Naive B cell (primary cell): ENCODE measurements around the gene CD93. TPM values are rescaled to one million over a fixed set of nuclear protein-coding genes. Genes with fewer than 3 reads are reported as not detected.

Experiments used
- ATAC-seq, 2 donors: fragments of 150-1000 bp; cut with Tn5 transposase; 2 replicates each; pipeline ENCODE4 v1.10.0; 2021; ENCODE audit warnings: low read depth in 2 of 2, mild to moderate bottlenecking in 2 of 2, moderate library complexity in 2 of 2
- DNase-seq: peaks from one replicate; pipeline ENCODE4 v3.0.0; 2022
- H3K27ac Mint-ChIP-seq, 6 donors: one replicate each; pipeline ENCODE4 v1.8.0; 2020 to 2022; ENCODE audit warnings: mild to moderate bottlenecking in 6 of 6, mixed read lengths in 6 of 6, moderate library complexity in 5 of 6, inconsistent platforms in 2 of 6
- H3K27me3 Mint-ChIP-seq, 3 donors: one replicate each; pipeline ENCODE4 v1.8.0; 2021 to 2022; ENCODE audit warnings: mixed read lengths in 3 of 3, mild to moderate bottlenecking in 1 of 3
- H3K36me3 Mint-ChIP-seq, 2 donors: one replicate each; pipeline ENCODE4 v1.8.0; 2020 to 2022; ENCODE audit warnings: mixed read lengths in 2 of 2, inconsistent platforms in 1 of 2, mild to moderate bottlenecking in 1 of 2
- H3K4me1 Mint-ChIP-seq, 3 donors: one replicate each; pipeline ENCODE4 v1.8.0; 2020 to 2022; ENCODE audit warnings: mixed read lengths in 3 of 3, inconsistent platforms in 1 of 3, mild to moderate bottlenecking in 1 of 3, moderate library complexity in 1 of 3
- H3K4me3 Mint-ChIP-seq, 8 donors: one replicate each; pipeline ENCODE4 v1.8.0; 2020 to 2022; ENCODE audit warnings: mild to moderate bottlenecking in 8 of 8, mixed read lengths in 8 of 8, moderate library complexity in 8 of 8, inconsistent platforms in 2 of 8
- H3K9me3 Mint-ChIP-seq, 7 donors: one replicate each; pipeline ENCODE4 v1.8.0; 2020 to 2022; ENCODE audit warnings: mixed read lengths in 7 of 7, mild to moderate bottlenecking in 5 of 7, inconsistent platforms in 2 of 7, moderate library complexity in 1 of 7
- polyA plus RNA-seq, 6 donors: library from polyadenylated mRNA; unstranded; fragments of 300-500 nt; fragmentation: Illumina TruSeq; gene quantifications; one replicate each; pipeline ENCODE4 v1.2.3, GENCODE V29; 2021; ENCODE audit warnings: low read depth in 6 of 6

The CD93 gene
- polyA plus RNA-seq = under 1 TPM in 3 of 6 donors, not detected in 3; 0.05 to 0.16 (median 0.05) TPM

DNA sequence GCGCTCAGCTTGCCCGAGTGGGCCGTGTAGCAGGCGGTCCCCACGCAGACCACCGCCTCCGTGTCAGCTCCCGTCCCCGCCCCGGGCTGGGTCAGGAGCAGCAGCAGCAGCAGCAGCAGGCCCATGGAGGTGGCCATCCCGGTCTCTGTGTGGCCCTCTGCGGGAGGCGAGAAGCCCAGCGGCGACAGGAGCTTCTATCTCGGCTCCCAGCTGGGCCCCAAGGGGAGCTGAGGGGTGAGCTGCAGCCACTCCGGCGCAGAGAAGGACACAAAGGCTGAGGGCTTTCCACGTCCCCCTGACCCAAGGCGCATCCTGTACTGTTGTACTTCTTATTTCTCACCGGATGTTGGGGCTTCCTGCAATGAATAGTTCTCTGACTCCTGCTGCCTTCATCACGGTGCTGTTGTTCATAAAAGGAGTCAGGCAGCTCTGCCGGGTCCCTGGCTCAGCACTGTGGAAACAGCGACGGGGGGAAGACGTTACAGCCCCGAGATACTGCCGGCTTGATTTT is at the start of gene CD93:
TSS of gene CD93 (minus strand) at position 269 of the 511 bp plus-strand sequence. CDS start at position 137, 132 bp downstream.
- Mint-ChIP-seq H3K9me3 (peaks cover 0 to 1% (median 0%) of the 10 kb centered on the region in 7 donors), H3K27ac (no peak within 1 kb of the TSS), H3K36me3 (no peaks in the 10 kb centered on the region), H3K4me1 (peaks cover 7 to 18% (median 16%) of the 10 kb centered on the region in 3 donors), H3K27me3 (peaks cover 0 to 16% (median 11%) of the 10 kb centered on the region in 3 donors), H3K4me3 (peak within 1 kb of the TSS in 1 of 8 donors; percentile 52)
- no peak for DNase-seq
- no peak for ATAC-seq

DNA sequence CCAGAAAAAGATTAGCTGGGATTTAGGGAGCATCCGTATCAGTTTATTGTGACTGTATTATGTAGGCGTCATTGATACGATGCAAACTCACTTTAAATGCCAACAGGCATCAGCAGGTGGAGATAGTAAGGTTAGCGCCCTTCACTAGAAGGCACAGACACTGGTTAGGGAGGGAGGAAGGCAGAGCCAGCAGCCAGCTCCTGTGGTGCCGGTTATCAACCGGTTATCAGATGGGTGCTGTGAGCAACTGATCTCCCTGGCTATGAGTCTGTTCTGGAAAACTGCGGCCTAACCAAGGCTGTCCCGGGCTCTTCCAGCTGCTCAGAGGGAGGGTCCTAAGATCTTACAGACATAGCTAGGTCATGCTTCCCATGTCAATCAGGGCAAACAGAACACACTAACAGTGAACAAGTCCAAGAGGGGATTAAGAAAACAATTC is 47.5 kb upstream of the CD93 start:
- peak overlapping the region in 1 of 8 donors; percentile 18 for H3K4me3 Mint-ChIP-seq
- no peak overlapping the region for H3K27ac Mint-ChIP-seq
- H3K4me1 Mint-ChIP-seq = no peaks in the 10 kb centered on the region
- no peaks in the 10 kb centered on the region for H3K27me3 Mint-ChIP-seq
- no peak for DNase-seq
- no peak for ATAC-seq
- H3K36me3 Mint-ChIP-seq = no peaks in the 10 kb centered on the region
- no peaks in the 10 kb centered on the region for H3K9me3 Mint-ChIP-seq

DNA sequence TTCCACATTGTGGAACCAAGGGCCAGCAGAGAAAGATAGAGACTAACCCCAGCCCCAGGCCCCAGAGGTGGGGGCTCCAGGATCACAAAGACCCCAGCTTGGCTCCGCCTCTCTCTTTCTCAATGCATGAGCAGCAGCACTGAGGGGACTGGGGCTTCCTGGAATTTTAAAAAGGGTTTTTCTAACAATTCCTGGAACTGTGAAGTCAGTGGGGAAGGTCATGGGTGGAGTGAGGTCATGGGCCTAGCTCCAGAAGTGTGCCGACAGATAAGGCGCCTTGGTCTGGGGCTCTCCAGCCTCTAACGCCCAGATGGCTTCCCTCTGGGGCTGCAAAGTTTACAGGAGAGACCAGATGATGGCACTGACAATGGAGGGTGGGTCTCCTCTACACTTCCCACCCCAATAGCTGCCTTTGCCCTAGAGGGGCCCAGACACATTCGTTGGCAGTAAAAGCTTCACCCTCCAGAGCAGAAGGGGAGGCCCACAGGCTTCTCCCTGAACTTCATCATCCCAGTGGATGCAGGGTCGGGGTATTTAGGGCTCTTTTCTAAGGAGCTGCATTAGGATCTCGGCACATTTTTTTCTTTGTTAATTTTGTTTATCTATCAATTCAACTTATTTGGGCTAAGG is 46.9 kb upstream of the CD93 start:
- Mint-ChIP-seq H3K36me3 (no peaks in the 10 kb centered on the region), H3K4me1 (no peaks in the 10 kb centered on the region), H3K9me3 (no peaks in the 10 kb centered on the region), H3K4me3 (no peak overlapping the region), H3K27ac (no peak overlapping the region), H3K27me3 (no peaks in the 10 kb centered on the region)
- ATAC-seq (no peak), DNase-seq (no peak)

- no peaks in the 10 kb centered on the region for H3K27me3 Mint-ChIP-seq
- H3K4me3 Mint-ChIP-seq = no peak overlapping the region
- no peak for ATAC-seq
- no peaks in the 10 kb centered on the region for H3K36me3 Mint-ChIP-seq
- no peak overlapping the region for H3K27ac Mint-ChIP-seq
- no peak for DNase-seq
- H3K9me3 Mint-ChIP-seq = no peaks in the 10 kb centered on the region
- H3K4me1 Mint-ChIP-seq = peaks cover 0 to 4% (median 2%) of the 10 kb centered on the region in 3 donors
Observed at GRCh38 chr20:23132293-23132929, 46.3 kb upstream of the CD93 start.

- no peak overlapping the region for H3K27ac Mint-ChIP-seq
- no peaks in the 10 kb centered on the region for H3K36me3 Mint-ChIP-seq
- DNase-seq = no peak
- ATAC-seq = no peak
- no peak overlapping the region for H3K4me3 Mint-ChIP-seq
- H3K4me1 Mint-ChIP-seq = peaks cover 3 to 9% (median 4%) of the 10 kb centered on the region in 3 donors
- no peaks in the 10 kb centered on the region for H3K27me3 Mint-ChIP-seq
- no peaks in the 10 kb centered on the region for H3K9me3 Mint-ChIP-seq
Observed at GRCh38 chr20:23131766-23132165, 45.6 kb upstream of the CD93 start.

DNA sequence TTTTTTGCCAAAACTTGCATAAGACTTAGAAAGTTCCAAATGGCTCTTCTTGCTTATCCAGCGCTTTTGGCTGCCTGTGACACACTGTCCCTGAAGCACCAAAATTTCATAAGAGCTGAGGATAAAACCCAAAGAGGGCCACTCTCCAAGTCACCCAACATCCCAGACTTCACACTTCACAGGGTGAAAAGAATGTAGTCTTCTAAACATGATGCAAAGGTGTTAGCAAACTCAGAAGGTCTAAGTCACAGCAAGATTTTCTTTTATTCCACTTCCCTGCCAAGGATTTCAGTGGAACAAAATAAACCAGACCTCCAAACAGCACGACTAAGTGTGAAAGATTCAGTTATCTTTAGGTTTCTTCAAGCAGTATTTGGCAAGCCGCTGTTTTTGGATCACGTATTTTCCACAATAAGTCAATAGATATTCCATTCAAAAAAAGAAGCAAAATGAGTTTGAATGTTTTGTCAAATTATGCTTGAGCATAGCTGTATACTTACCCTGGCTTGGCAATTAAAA is 44.6 kb upstream of the CD93 start:
- Mint-ChIP-seq H3K4me1 (peaks cover 4 to 15% (median 7%) of the 10 kb centered on the region in 3 donors), H3K27ac (no peak overlapping the region), H3K27me3 (no peaks in the 10 kb centered on the region), H3K9me3 (no peaks in the 10 kb centered on the region), H3K4me3 (no peak overlapping the region), H3K36me3 (no peaks in the 10 kb centered on the region)
- no peak for ATAC-seq
- no peak for DNase-seq

DNA sequence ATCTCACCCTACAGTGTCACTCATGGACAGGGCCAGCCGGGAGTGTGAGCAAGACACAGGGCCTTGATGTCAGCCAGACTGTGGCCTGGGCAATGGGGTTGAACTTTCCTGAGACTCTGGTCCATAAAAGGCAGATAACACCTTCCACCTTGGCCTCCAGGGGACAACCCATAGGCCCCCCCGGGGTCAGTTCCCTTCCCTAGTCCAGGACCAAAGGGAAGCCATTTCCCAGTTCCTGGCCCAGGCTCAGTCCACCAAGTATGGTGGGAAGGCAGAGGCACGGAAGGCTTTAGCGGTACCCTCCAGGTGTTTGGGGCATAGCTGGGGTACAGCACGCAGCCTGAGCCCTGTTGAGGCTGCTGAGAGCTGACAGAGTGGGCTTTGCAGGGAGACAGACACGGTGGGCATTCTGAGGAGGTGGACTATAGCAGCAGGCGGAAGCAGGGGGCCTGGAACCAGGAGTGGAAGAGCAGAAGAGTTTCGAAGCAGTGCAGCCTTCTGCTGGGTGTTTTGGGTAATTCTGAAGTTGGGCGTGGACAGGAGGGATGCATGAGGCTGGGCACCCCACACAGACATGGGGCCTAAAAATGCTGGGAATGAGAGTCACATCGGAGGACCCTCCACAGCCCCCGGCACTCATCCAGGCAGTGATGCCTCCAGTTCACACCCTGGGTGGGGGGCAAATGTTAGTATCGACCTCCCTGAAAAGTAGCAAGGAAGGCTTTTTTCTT is 43.9 kb upstream of the CD93 start:
- peak overlapping the region in 2 of 6 donors; percentile 16 to 42 for H3K27ac Mint-ChIP-seq
- H3K27me3 Mint-ChIP-seq = no peaks in the 10 kb centered on the region
- no peak for DNase-seq
- ATAC-seq = no peak
- H3K4me3 Mint-ChIP-seq = peak overlapping the region in 1 of 8 donors; percentile 1
- peaks cover 4 to 22% (median 12%) of the 10 kb centered on the region in 3 donors for H3K4me1 Mint-ChIP-seq
- H3K36me3 Mint-ChIP-seq = no peaks in the 10 kb centered on the region
- H3K9me3 Mint-ChIP-seq = no peaks in the 10 kb centered on the region

GRCh38 chr20:23129266-23129665 is 43.1 kb upstream of the CD93 start:
- Mint-ChIP-seq H3K27me3 (no peaks in the 10 kb centered on the region), H3K4me3 (no peak overlapping the region), H3K4me1 (peaks cover 4 to 24% (median 12%) of the 10 kb centered on the region in 3 donors), H3K27ac (no peak overlapping the region), H3K9me3 (no peaks in the 10 kb centered on the region), H3K36me3 (no peaks in the 10 kb centered on the region)
- DNase-seq = no peak
- ATAC-seq = no peak

DNA sequence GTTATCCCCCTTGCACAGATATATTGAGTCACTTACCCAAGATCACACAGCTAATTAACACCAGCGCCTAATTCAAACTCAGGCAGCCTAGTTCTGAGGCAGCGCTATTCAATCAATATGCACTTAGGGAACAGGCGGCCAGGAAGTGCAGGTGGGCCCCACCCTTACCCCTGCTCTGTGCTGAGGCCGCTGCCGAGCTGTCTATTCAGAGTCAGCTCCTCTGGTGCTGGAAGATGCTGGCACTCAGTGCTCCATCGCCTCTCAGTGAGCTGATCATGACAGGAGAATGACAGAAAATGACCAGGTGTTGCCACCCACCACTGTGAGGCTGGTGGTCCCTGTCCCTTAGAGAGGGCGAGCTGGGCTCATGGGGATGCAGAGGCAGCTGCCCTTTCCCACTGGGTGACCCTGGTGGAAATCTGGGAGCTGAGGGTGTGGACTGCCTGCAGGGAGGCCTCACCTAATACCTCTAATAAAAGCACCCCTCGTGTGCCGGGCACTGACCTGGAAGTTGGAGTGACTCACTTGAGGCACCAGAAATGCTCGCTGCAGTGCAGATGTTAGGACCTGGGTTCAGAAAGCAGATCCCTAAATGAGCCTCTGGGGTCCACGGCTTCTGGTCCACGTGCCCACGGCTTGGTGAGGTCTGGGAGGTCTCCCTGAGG is 42.5 kb upstream of the CD93 start:
- peaks cover 4 to 24% (median 12%) of the 10 kb centered on the region in 3 donors for H3K4me1 Mint-ChIP-seq
- ATAC-seq (no peak), DNase-seq (no peak)
- no peaks in the 10 kb centered on the region for H3K9me3 Mint-ChIP-seq
- H3K4me3 Mint-ChIP-seq = no peak overlapping the region
- H3K27ac Mint-ChIP-seq = no peak overlapping the region
- H3K36me3 Mint-ChIP-seq = no peaks in the 10 kb centered on the region
- no peaks in the 10 kb centered on the region for H3K27me3 Mint-ChIP-seq

- ATAC-seq (no peak), DNase-seq (no peak)
- Mint-ChIP-seq H3K4me1 (peaks cover 4 to 24% (median 14%) of the 10 kb centered on the region in 3 donors), H3K27ac (peak overlapping the region in 1 of 6 donors; percentile 49), H3K36me3 (no peaks in the 10 kb centered on the region), H3K27me3 (no peaks in the 10 kb centered on the region), H3K9me3 (no peaks in the 10 kb centered on the region), H3K4me3 (peak overlapping the region in 1 of 8 donors; percentile 31)
Observed at GRCh38 chr20:23127506-23128279, 41.6 kb upstream of the CD93 start.

DNA sequence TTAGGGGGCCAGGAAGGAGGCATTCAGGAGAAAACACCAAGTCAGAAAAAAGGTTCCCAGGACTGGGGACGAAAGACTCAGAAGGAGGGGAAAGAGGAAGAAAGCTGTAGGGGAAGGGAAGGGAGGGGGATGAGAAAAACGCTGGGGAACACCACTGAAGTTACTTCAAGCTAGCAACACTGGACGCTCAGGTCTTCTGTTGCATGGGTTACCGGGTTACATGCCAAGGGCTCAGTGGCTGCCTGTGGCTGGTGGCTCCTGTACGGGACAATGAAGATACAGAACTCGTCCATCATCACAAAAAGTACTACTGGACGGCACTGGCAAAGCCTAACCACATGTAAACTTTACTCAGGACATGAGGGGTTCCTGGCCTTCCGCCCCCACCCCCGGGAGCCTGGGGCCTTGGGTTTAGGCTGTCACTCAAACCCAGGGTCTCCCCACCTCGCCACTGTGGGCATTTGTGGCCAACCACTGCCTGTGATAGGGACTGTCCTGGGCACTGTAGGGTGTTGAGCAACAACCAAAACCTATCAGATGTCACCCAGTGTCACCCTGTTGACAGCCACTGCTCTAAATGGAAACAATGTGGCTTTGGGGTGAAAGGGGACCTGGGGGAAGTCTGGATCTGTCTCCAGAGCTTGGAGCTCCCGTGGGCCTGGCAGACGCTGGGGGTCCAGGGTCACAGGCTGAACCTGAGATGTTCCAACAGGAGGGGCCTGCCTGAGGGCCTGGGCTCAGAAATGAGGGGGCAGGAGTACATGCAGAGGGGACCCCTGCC is 40.3 kb upstream of the CD93 start:
- H3K27ac Mint-ChIP-seq = peak overlapping the region in 1 of 6 donors; percentile 70
- no peak for DNase-seq
- H3K4me3 Mint-ChIP-seq = peak overlapping the region in 1 of 8 donors; percentile 70
- H3K36me3 Mint-ChIP-seq = no peaks in the 10 kb centered on the region
- no peaks in the 10 kb centered on the region for H3K27me3 Mint-ChIP-seq
- H3K9me3 Mint-ChIP-seq = no peaks in the 10 kb centered on the region
- ATAC-seq = no peak
- H3K4me1 Mint-ChIP-seq = peaks cover 4 to 24% (median 15%) of the 10 kb centered on the region in 3 donors
